Iris pigment epithelial cell (primary cell): ENCODE measurements around the gene PUS7.
"Not testable (repeated sequence)": the region's sequence is repeated elsewhere in the genome, so short reads cannot be mapped to it uniquely, and the experiment has no call there.

Experiments
- DNase-seq: peaks from one replicate; pipeline ENCODE4 v3.0.0-alpha.2; 2011; ENCODE audit warnings: low read depth

The PUS7 gene

GRCh38 chr7:105497016-105497415, 25.1 kb downstream of the PUS7 start:
- no peak for DNase-seq

GRCh38 chr7:105496521-105496920, 25.6 kb downstream of the PUS7 start:
- peak; percentile 64 for DNase-seq

- peak; percentile 94 for DNase-seq
Observed at GRCh38 chr7:105493923-105494315, 28.2 kb downstream of the PUS7 start.

GRCh38 chr7:105493196-105493922, 28.7 kb downstream of the PUS7 start:
- no peak for DNase-seq

GRCh38 chr7:105489409-105489808, 32.7 kb downstream of the PUS7 start:
- peak; percentile 29 for DNase-seq

- peak; percentile 89 for DNase-seq
Observed at GRCh38 chr7:105487579-105488571, 34.2 kb downstream of the PUS7 start.

- peak; percentile 54 for DNase-seq
Observed at GRCh38 chr7:105480931-105481330, 41.1 kb downstream of the PUS7 start.

- no peak for DNase-seq
Observed at GRCh38 chr7:105478606-105479005, 43.5 kb downstream of the PUS7 start.

- no peak for DNase-seq
Observed at GRCh38 chr7:105477908-105478307, 44.2 kb downstream of the PUS7 start.

GRCh38 chr7:105474045-105474444, 48.0 kb downstream of the PUS7 start:
- no peak for DNase-seq

- DNase-seq = peak; percentile 89
Observed at GRCh38 chr7:105473163-105473562, 48.9 kb downstream of the PUS7 start.

GRCh38 chr7:105470846-105471245, 51.2 kb downstream of the PUS7 start:
- no peak for DNase-seq

GRCh38 chr7:105470090-105470489, 52.0 kb downstream of the PUS7 start:
- no peak for DNase-seq

GRCh38 chr7:105462765-105463420, 59.2 kb downstream of the PUS7 start:
- DNase-seq = no peak

- DNase-seq = peak; percentile 38
Observed at GRCh38 chr7:105461518-105461917, 60.6 kb downstream of the PUS7 start.

GRCh38 chr7:105457619-105458225, 64.3 kb downstream of the PUS7 start:
- no peak for DNase-seq

GRCh38 chr7:105454921-105455320, 67.2 kb downstream of the PUS7 start:
- DNase-seq = peak; percentile 22

- peak; percentile 84 for DNase-seq
Observed at GRCh38 chr7:105454095-105454747, 67.8 kb downstream of the PUS7 start.

GRCh38 chr7:105452085-105452484, 70.0 kb downstream of the PUS7 start:
- DNase-seq = no peak

GRCh38 chr7:105450870-105451269, 71.2 kb downstream of the PUS7 start:
- not testable (repeated sequence) for DNase-seq

- no peak for DNase-seq
Observed at GRCh38 chr7:105450177-105450861, 71.8 kb downstream of the PUS7 start.
